Measurements from ENCODE around the gene MAGEE2.
"Not testable (repeated sequence)": the region's sequence is repeated elsewhere in the genome, so short reads cannot be mapped to it uniquely, and the experiment has no call there.

GRCh38 chrX:75768063-75768462 lies 17.0 kb downstream of the MAGEE2 start:
- not testable (repeated sequence) for TF ChIP-seq CTCF (IDR thresholded peaks at IDR 0.05; ENCODE audit: borderline replicate concordance, extremely low read depth, low read length, poor library complexity, severe bottlenecking); EZH2 (IDR thresholded peaks at IDR 0.05; ENCODE audit: borderline replicate concordance, low read depth, low read length, severe bottlenecking)
